Lung microvascular endothelial cell (primary cell): ENCODE data around the gene OR1E1. TPM values are rescaled to one million over a fixed set of nuclear protein-coding genes. Genes with fewer than 3 reads are reported as not detected.
"Not testable (repeated sequence)": the region's sequence is repeated elsewhere in the genome, so short reads cannot be mapped to it uniquely, and the experiment has no call there.

Source experiments
- DNase-seq, 2 donors: peaks; one replicate each; pipeline versions ENCODE4 v3.0.0 to v3.0.0-alpha.2; 2010; ENCODE audit warnings: low read depth in 2 of 2
- total RNA-seq: library from RNA; depleted of rRNA; stranded (reverse); fragments of >200 nt; gene quantifications from 2 replicates; pipeline ENCODE4 v1.2.1, GENCODE V29; 2014

The OR1E1 gene
- total RNA-seq, result not detected in 2 replicates

- no peak for DNase-seq
Observed at GRCh38 chr17:3398310-3398709, at the start of gene OR1E1. TSS of gene OR1E1 (minus strand) at chr17:3398410. CDS start at chr17:3398410, 0 bp downstream.

- DNase-seq, result peak in 1 of 2 donors; percentile 0
Observed at GRCh38 chr17:3447625-3448024, 49.4 kb upstream of the OR1E1 start.

GRCh38 chr17:3440451-3440850 is 42.2 kb upstream of the OR1E1 start:
- no peak for DNase-seq

GRCh38 chr17:3438368-3438767 is 40.2 kb upstream of the OR1E1 start:
- DNase-seq, result no peak

GRCh38 chr17:3433741-3434140 is 35.5 kb upstream of the OR1E1 start, which contains the start of gene OR1E2:
TSS of gene OR1E2 (minus strand) at chr17:3433841. CDS start at chr17:3433841, 0 bp downstream.
- no peak for DNase-seq

GRCh38 chr17:3433215-3433614 is 35.0 kb upstream of the OR1E1 start:
- DNase-seq, result peak in 1 of 2 donors; percentile 4

- no peak for DNase-seq
Observed at GRCh38 chr17:3418222-3418621, 20.0 kb upstream of the OR1E1 start.

GRCh38 chr17:3415610-3416009 is 17.4 kb upstream of the OR1E1 start:
- no peak for DNase-seq

- DNase-seq, result not testable (repeated sequence)
Observed at GRCh38 chr17:3412216-3412615, 14.0 kb upstream of the OR1E1 start.

GRCh38 chr17:3411070-3411469 is 12.9 kb upstream of the OR1E1 start, which contains the start of gene OR3A3:
TSS of gene OR3A3 (plus strand) at chr17:3411370.
- no peak for DNase-seq

- DNase-seq, result not testable (repeated sequence)
Observed at GRCh38 chr17:3403856-3404255, 5.6 kb upstream of the OR1E1 start.

- no peak for DNase-seq
Observed at GRCh38 chr17:3401786-3402185, 3.6 kb upstream of the OR1E1 start.

GRCh38 chr17:3400055-3400454 is 1.8 kb upstream of the OR1E1 start:
- DNase-seq, result no peak

- not testable (repeated sequence) for DNase-seq
Observed at GRCh38 chr17:3397801-3398200, 409 bp downstream of the OR1E1 start.

- no peak for DNase-seq
Observed at GRCh38 chr17:3389791-3390190, 8.4 kb downstream of the OR1E1 start.

- DNase-seq, result no peak
Observed at GRCh38 chr17:3385869-3386816, 12.1 kb downstream of the OR1E1 start, which contains the start of gene OR3A2. TSS of gene OR3A2 (minus strand) at chr17:3386308.

- no peak for DNase-seq
Observed at GRCh38 chr17:3381957-3382356, 16.3 kb downstream of the OR1E1 start.

- no peak for DNase-seq
Observed at GRCh38 chr17:3378321-3378720, 19.9 kb downstream of the OR1E1 start.

- not testable (repeated sequence) for DNase-seq
Observed at GRCh38 chr17:3371167-3371566, 27.0 kb downstream of the OR1E1 start.
